MV-4-11 (cell line): Measurements from ENCODE around the gene TMC6.
A peak's percentile ranks its signal among the peaks of the same experiment; 100 is the strongest.
"Not testable (repeated sequence)": the region's sequence is repeated elsewhere in the genome, so short reads cannot be mapped to it uniquely, and the experiment has no call there.

Experiments
- DNase-seq: peaks from one replicate; lab custom pipeline; 2025; lab: John Stamatoyannopoulos, UW

The TMC6 gene

GRCh38 chr17:78124836-78125137 lies 3.8 kb downstream of the TMC6 start:
- DNase-seq, result no peak

- peak; percentile 88 for DNase-seq
Measured at GRCh38 chr17:78124081-78124835, 4.3 kb downstream of the TMC6 start.

GRCh38 chr17:78123258-78123929 lies 5.2 kb downstream of the TMC6 start:
- no peak for DNase-seq

GRCh38 chr17:78122931-78123249 lies 5.7 kb downstream of the TMC6 start:
- DNase-seq, result no peak

- no peak for DNase-seq
Measured at GRCh38 chr17:78122216-78122930, 6.2 kb downstream of the TMC6 start.

- no peak for DNase-seq
Measured at GRCh38 chr17:78121801-78122215, 6.7 kb downstream of the TMC6 start.

- no peak for DNase-seq
Measured at GRCh38 chr17:78120971-78121800, 7.4 kb downstream of the TMC6 start.

- no peak for DNase-seq
Measured at GRCh38 chr17:78120537-78120936, 8.0 kb downstream of the TMC6 start.

GRCh38 chr17:78118801-78119241 lies 9.7 kb downstream of the TMC6 start:
- no peak for DNase-seq

- no peak for DNase-seq
Measured at GRCh38 chr17:78117027-78117981, 11.3 kb downstream of the TMC6 start.

GRCh38 chr17:78116411-78116810 lies 12.1 kb downstream of the TMC6 start:
- DNase-seq, result no peak

- DNase-seq, result not testable (repeated sequence)
Measured at GRCh38 chr17:78115803-78116202, 12.8 kb downstream of the TMC6 start.

GRCh38 chr17:78114831-78115723 lies 13.5 kb downstream of the TMC6 start:
- no peak for DNase-seq

GRCh38 chr17:78113804-78114785 lies 14.5 kb downstream of the TMC6 start:
- peak; percentile 72 for DNase-seq

- peak; percentile 48 for DNase-seq
Measured at GRCh38 chr17:78112518-78113471, 15.8 kb downstream of the TMC6 start.

- no peak for DNase-seq
Measured at GRCh38 chr17:78111727-78112517, 16.6 kb downstream of the TMC6 start.
